HFF-Myc (cell line): ENCODE data around the gene LHFPL4.

Experiments used
- DNase-seq: peaks from one replicate; pipeline ENCODE4 v3.0.0-alpha.2; 2011; ENCODE audit warnings: low read depth; ENCODE audit errors: extremely low read depth
- H3K4me3 ChIP-seq: replicated peaks from 2 replicates; pipeline ENCODE4 v1.5.1; 2011; ENCODE audit warnings: low read depth, mild to moderate bottlenecking, control low read depth, low read length
- CTCF ChIP-seq: IDR thresholded peaks from 2 replicates; pipeline ENCODE4 v1.5.1; 2012; ENCODE audit warnings: mild to moderate bottlenecking, low read depth, low read length, control low read depth; ENCODE audit errors: missing control alignments

LHFPL4 gene

GRCh38 chr3:9455596-9456131, 98.0 kb downstream of the LHFPL4 start:
- TF ChIP-seq CTCF, result no peak
- DNase-seq, result no peak
- H3K4me3 ChIP-seq, result no peak overlapping the region

GRCh38 chr3:9452417-9452816, 101.2 kb downstream of the LHFPL4 start:
- no peak for TF ChIP-seq CTCF
- no peak for DNase-seq
- no peak overlapping the region for H3K4me3 ChIP-seq

- DNase-seq, result no peak
- TF ChIP-seq CTCF, result no peak
- no peak overlapping the region for H3K4me3 ChIP-seq
These were observed 102.6 kb downstream of the LHFPL4 start for GRCh38 chr3:9450991-9451390.

GRCh38 chr3:9450126-9450525, 103.5 kb downstream of the LHFPL4 start:
- no peak overlapping the region for H3K4me3 ChIP-seq
- no peak for TF ChIP-seq CTCF
- DNase-seq, result no peak

- H3K4me3 ChIP-seq, result no peak overlapping the region
- no peak for DNase-seq
- no peak for TF ChIP-seq CTCF
These were observed 105.0 kb downstream of the LHFPL4 start for GRCh38 chr3:9448643-9449042.
